PC-3 (cell line): ENCODE measurements around the gene LAIR2. TPM values are rescaled to one million over a fixed set of nuclear protein-coding genes. Genes with fewer than 3 reads are reported as not detected.

Experiments
- ATAC-seq: fragments of 200-7000 bp; cut with Tn5 transposase; 2 replicates; pipeline ENCODE4 v1.9.1; 2020; ENCODE audit warnings: mild to moderate bottlenecking, moderate library complexity
- BruUV-seq: library from RNA; stranded (reverse); fragments of 400-500 nt; replicated peaks from 2 replicates; lab custom pipeline; 2021; lab: Mats Ljungman, UMichigan
- CTCF ChIA-PET: fragments of 300-600 bp; sonication (Branson Sonifier 250); formaldehyde crosslinking; loops from one replicate; lab custom pipeline; 2022; ENCODE audit warnings: antibody characterized with exemption; lab: Charles Lee
- POLR2A ChIA-PET: fragments of 300-600 bp; sonication (Branson Sonifier 250); formaldehyde crosslinking; loops from one replicate; lab custom pipeline; 2022; ENCODE audit warnings: antibody characterized with exemption; ENCODE audit not compliant: unreplicated experiment; lab: Charles Lee
- DNase-seq: peaks from one replicate; pipeline ENCODE4 v3.0.0-alpha.2; 2015
- H2AFZ ChIP-seq: fragments of 300-600 bp; sonication (generic); 2 replicates; pipeline ENCODE4 v1.6.0; 2016; ENCODE audit warnings: antibody characterized with exemption, low read length
- H3F3A ChIP-seq: fragments of 300-600 bp; sonication (generic); one replicate; pipeline ENCODE4 v1.6.0; 2017; ENCODE audit warnings: antibody characterized with exemption, low read length, control low read depth, mild to moderate bottlenecking; ENCODE audit not compliant: unreplicated experiment
- H3K27ac ChIP-seq: fragments of 300-600 bp; sonication (generic); 2 replicates; pipeline ENCODE4 v1.5.1; 2016; ENCODE audit warnings: mild to moderate bottlenecking, low read length
- H3K27me3 ChIP-seq: fragments of 300-600 bp; sonication (generic); 2 replicates; pipeline ENCODE4 v1.6.1; 2016; ENCODE audit warnings: low read length, mixed read lengths
- H3K36me3 ChIP-seq: fragments of 300-600 bp; sonication (generic); 2 replicates; pipeline ENCODE4 v1.6.1; 2016; ENCODE audit warnings: low read depth, mixed run types, low read length, mixed read lengths
- H3K4me1 ChIP-seq: fragments of 300-600 bp; sonication (generic); 2 replicates; pipeline ENCODE4 v1.5.1; 2016; ENCODE audit warnings: low read length; ENCODE audit not compliant: insufficient read depth
- H3K4me2 ChIP-seq: fragments of 300-600 bp; sonication (generic); 2 replicates; pipeline ENCODE4 v1.6.0; 2016; ENCODE audit warnings: low read length
- H3K4me3 ChIP-seq: fragments of 300-600 bp; sonication (generic); 2 replicates; pipeline ENCODE4 v1.5.1; 2016; ENCODE audit warnings: mild to moderate bottlenecking, low read length, mixed read lengths
- H3K79me2 ChIP-seq: fragments of 300-600 bp; sonication (generic); 2 replicates; pipeline ENCODE4 v1.6.1; 2017; ENCODE audit warnings: low read length, mixed read lengths
- H3K9ac ChIP-seq: fragments of 300-600 bp; sonication (generic); 2 replicates; pipeline ENCODE4 v1.6.0; 2016; ENCODE audit warnings: mild to moderate bottlenecking, low read length
- H3K9me2 ChIP-seq: fragments of 300-600 bp; sonication (generic); replicated peaks from 2 replicates; pipeline ENCODE4 v1.6.1; 2016; ENCODE audit warnings: mixed run types, low read length, mixed read lengths
- H3K9me3 ChIP-seq: fragments of 300-600 bp; sonication (generic); 2 replicates; pipeline ENCODE4 v1.6.1; 2016; ENCODE audit warnings: low read length, mixed read lengths
- H4K20me1 ChIP-seq: fragments of 300-600 bp; sonication (generic); 2 replicates; pipeline ENCODE4 v1.6.1; 2016; ENCODE audit warnings: low read length, mixed read lengths
- CTCF ChIP-seq: fragments of 300-600 bp; sonication (generic); conservative IDR thresholded peaks from 2 replicates; pipeline ENCODE4 v1.5.1; 2017; ENCODE audit warnings: antibody characterized with exemption, low read depth, mild to moderate bottlenecking, low read length
- EZH2 ChIP-seq: fragments of 300-600 bp; sonication (generic); IDR thresholded peaks from one replicate; pipeline ENCODE4 v1.6.1; 2017; ENCODE audit warnings: antibody characterized with exemption, mild to moderate bottlenecking, low read length; ENCODE audit not compliant: unreplicated experiment
- EZH2phosphoT487 ChIP-seq: fragments of 300-600 bp; sonication (generic); IDR thresholded peaks from 2 replicates; pipeline ENCODE4 v1.6.1; 2018; ENCODE audit warnings: mild to moderate bottlenecking, antibody characterized with exemption, low read length, borderline replicate concordance
- intact Hi-C: fragments of 100-400 bp; cut with micrococcal nuclease; formaldehyde crosslinking; loops from 2 replicates; pipeline ENCODE4 v1.9.0; 2023
- total RNA-seq: library from RNA; depleted of rRNA; stranded (reverse); fragments of >200 nt; gene quantifications from 2 replicates; pipeline ENCODE4 v1.2.3, GENCODE V29; 2014

The LAIR2 gene
- total RNA-seq, 1 experiment from 2014 or later, result not detected

GRCh38 chr19:54458648-54459281, 43.9 kb upstream of the LAIR2 start:
- no peak for DNase-seq
- BruUV-seq, result no TSS peak
- POLR2A ChIA-PET, result interaction anchor here (0.6 to 0.7 kb wide), 2 partner anchors 181 to 345 kb away, joined by 4 to 6 read pairs; no protein-coding TSS in a partner anchor

GRCh38 chr19:54459282-54460229, 43.1 kb upstream of the LAIR2 start:
- no peak overlapping the region for H3K4me2 ChIP-seq
- BruUV-seq, result no TSS peak
- peaks cover 24% of the 10 kb centered on the region for H4K20me1 ChIP-seq
- DNase-seq (no peak), ATAC-seq (no peak)
- H3K9me2 ChIP-seq, result no peaks in the 10 kb centered on the region
- ChIA-PET POLR2A (interaction anchor here (0.7 kb wide), 1 partner anchor 346 kb away, joined by 6 read pairs; no protein-coding TSS in a partner anchor), CTCF (no interaction called here)
- H3K36me3 ChIP-seq, result peaks cover 62% of the 10 kb centered on the region
- no peak for TF ChIP-seq CTCF
- TF ChIP-seq EZH2, result no peak
- no peak for TF ChIP-seq EZH2phosphoT487
- H3K9ac ChIP-seq, result no peak overlapping the region
- H3K4me1 ChIP-seq, result peaks cover 14% of the 10 kb centered on the region
- no peaks in the 10 kb centered on the region for H3K27me3 ChIP-seq
- H3F3A ChIP-seq, result no peaks in the 10 kb centered on the region
- H3K9me3 ChIP-seq, result no peaks in the 10 kb centered on the region
- intact Hi-C loops, result no loop called here
- H3K27ac ChIP-seq, result no peak overlapping the region
- H2AFZ ChIP-seq, result no peak overlapping the region
- no peak overlapping the region for H3K4me3 ChIP-seq
- H3K79me2 ChIP-seq, result peaks cover 64% of the 10 kb centered on the region

More at GRCh38 chr19:54458648-54459281, 43.9 kb upstream of the LAIR2 start:
- Histone ChIP-seq H3F3A (no peaks in the 10 kb centered on the region), H3K27ac (no peak overlapping the region), H2AFZ (no peak overlapping the region), H3K36me3 (peaks cover 70% of the 10 kb centered on the region), H3K4me2 (no peak overlapping the region), H3K79me2 (peaks cover 72% of the 10 kb centered on the region), H3K9me2 (no peaks in the 10 kb centered on the region), H4K20me1 (peaks cover 27% of the 10 kb centered on the region), H3K9me3 (no peaks in the 10 kb centered on the region), H3K27me3 (no peaks in the 10 kb centered on the region), H3K4me3 (no peak overlapping the region), H3K4me1 (peaks cover 14% of the 10 kb centered on the region), H3K9ac (no peak overlapping the region)
- TF ChIP-seq EZH2, result no peak
- TF ChIP-seq EZH2phosphoT487, result no peak
- TF ChIP-seq CTCF, result no peak
- ATAC-seq, result no peak
- CTCF ChIA-PET, result no interaction called here
- intact Hi-C loops, result no loop called here
